ENCODE data around the gene PPP2R5A. TPM values are rescaled to one million over a fixed set of nuclear protein-coding genes. Genes with fewer than 3 reads are reported as not detected.

The PPP2R5A gene
- total RNA-seq, 3 donors from 2014 or later: 56.5 to 63.9 (median 63.3) TPM

DNA sequence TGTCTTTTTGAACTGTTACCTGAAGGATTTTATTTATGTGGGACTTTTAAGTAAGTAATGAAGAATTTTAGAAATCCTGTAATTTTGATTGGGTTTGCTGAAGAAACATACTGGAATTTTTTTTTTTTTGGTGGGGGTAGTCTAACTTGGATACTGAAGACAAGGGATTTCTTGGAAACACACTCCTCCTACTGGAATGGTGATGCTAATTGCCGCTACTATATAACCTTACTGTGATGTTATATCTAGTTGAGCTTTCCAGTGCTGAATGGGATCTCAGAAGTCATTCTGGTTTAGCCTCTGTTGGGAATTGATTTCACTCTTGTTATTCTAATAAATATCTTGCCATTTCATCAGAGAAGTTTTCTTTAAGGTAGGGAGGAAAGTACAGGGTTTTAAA is 8.4 kb downstream of the PPP2R5A start:
- DNase-seq (no peak), ATAC-seq (no peak)
- H3K36me3 ChIP-seq (ENCODE audit: low read depth): no peaks in the 10 kb centered on the region
- intact Hi-C loops (cut with DNase I, micrococcal nuclease): no loop called here
- no peak overlapping the region for H3K4me3 ChIP-seq
- peaks cover 40% of the 10 kb centered on the region for H3K4me1 ChIP-seq (ENCODE audit: low read depth)
- H3K9me3 ChIP-seq: no peaks in the 10 kb centered on the region
- TF ChIP-seq, protein P1, sequence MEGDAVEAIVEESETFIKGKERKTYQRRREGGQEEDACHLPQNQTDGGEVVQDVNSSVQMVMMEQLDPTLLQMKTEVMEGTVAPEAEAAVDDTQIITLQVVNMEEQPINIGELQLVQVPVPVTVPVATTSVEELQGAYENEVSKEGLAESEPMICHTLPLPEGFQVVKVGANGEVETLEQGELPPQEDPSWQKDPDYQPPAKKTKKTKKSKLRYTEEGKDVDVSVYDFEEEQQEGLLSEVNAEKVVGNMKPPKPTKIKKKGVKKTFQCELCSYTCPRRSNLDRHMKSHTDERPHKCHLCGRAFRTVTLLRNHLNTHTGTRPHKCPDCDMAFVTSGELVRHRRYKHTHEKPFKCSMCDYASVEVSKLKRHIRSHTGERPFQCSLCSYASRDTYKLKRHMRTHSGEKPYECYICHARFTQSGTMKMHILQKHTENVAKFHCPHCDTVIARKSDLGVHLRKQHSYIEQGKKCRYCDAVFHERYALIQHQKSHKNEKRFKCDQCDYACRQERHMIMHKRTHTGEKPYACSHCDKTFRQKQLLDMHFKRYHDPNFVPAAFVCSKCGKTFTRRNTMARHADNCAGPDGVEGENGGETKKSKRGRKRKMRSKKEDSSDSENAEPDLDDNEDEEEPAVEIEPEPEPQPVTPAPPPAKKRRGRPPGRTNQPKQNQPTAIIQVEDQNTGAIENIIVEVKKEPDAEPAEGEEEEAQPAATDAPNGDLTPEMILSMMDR (IDR thresholded peaks at IDR 0.05): no peak

- DNase-seq (no peak), ATAC-seq (no peak)
- peaks cover 26% of the 10 kb centered on the region for H3K4me1 ChIP-seq (ENCODE audit: low read depth)
- no peaks in the 10 kb centered on the region for H3K36me3 ChIP-seq (ENCODE audit: low read depth)
- H3K9me3 ChIP-seq: no peaks in the 10 kb centered on the region
- intact Hi-C loops (cut with DNase I, micrococcal nuclease): no loop called here
- H3K4me3 ChIP-seq: no peak overlapping the region
- TF ChIP-seq, protein P1 (IDR thresholded peaks at IDR 0.05): no peak
These were observed 9.8 kb downstream of the PPP2R5A start for GRCh38 chr1:212294983-212295382.

GRCh38 chr1:212295579-212295978 is 10.4 kb downstream of the PPP2R5A start:
- TF ChIP-seq, protein P1 (IDR thresholded peaks at IDR 0.05): no peak
- intact Hi-C loops (cut with DNase I, micrococcal nuclease): no loop called here
- Histone ChIP-seq H3K36me3 (ENCODE audit: low read depth) (no peaks in the 10 kb centered on the region), H3K9me3 (no peaks in the 10 kb centered on the region), H3K4me1 (ENCODE audit: low read depth) (peaks cover 20% of the 10 kb centered on the region), H3K4me3 (no peak overlapping the region)
- no peak for ATAC-seq
- DNase-seq: no peak

- Histone ChIP-seq H3K4me3 (no peak overlapping the region), H3K4me1 (ENCODE audit: low read depth) (peaks cover 10% of the 10 kb centered on the region), H3K36me3 (ENCODE audit: low read depth) (no peaks in the 10 kb centered on the region), H3K9me3 (no peaks in the 10 kb centered on the region)
- intact Hi-C loops (cut with DNase I, micrococcal nuclease): no loop called here
- DNase-seq (no peak), ATAC-seq (no peak)
- TF ChIP-seq, protein P1 (IDR thresholded peaks at IDR 0.05): no peak
These were observed 12.1 kb downstream of the PPP2R5A start for GRCh38 chr1:212297338-212297737.

DNA sequence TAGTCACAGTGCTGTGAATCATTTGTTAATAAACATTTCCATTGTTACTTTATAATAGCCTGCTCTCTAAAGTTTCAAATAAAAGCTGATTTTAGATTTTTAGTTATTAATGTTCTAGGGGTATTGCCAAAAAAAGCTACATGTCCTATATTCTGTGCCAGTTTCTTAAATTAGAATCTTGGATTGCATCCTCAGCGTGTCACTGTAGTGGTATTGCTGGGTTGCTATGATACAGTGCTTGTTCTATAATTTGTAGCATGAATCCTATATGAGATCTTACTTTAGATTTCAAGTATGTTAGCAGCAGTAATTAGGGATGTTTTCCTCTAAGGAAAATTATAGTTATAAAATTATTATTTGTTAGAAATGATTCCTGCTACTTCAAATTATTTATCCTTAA is 16.4 kb downstream of the PPP2R5A start:
- Histone ChIP-seq H3K4me3 (no peak overlapping the region), H3K4me1 (ENCODE audit: low read depth) (peaks cover 4% of the 10 kb centered on the region), H3K36me3 (ENCODE audit: low read depth) (no peaks in the 10 kb centered on the region), H3K9me3 (no peaks in the 10 kb centered on the region)
- no peak for ATAC-seq
- TF ChIP-seq, protein P1 (IDR thresholded peaks at IDR 0.05): no peak
- intact Hi-C loops (cut with DNase I, micrococcal nuclease): no loop called here
- DNase-seq: no peak

- H3K36me3 ChIP-seq (ENCODE audit: low read depth): no peaks in the 10 kb centered on the region
- H3K9me3 ChIP-seq: no peaks in the 10 kb centered on the region
- no peak overlapping the region for H3K4me3 ChIP-seq
- DNase-seq: no peak
- intact Hi-C loops (cut with DNase I, micrococcal nuclease): no loop called here
- TF ChIP-seq, protein P1 (IDR thresholded peaks at IDR 0.05): no peak
- no peak for ATAC-seq
- H3K4me1 ChIP-seq (ENCODE audit: low read depth): peaks cover 4% of the 10 kb centered on the region
These were observed 17.7 kb downstream of the PPP2R5A start for GRCh38 chr1:212302745-212303383.
